Lung (tissue), 12 donors: Measurements from ENCODE around the gene PGRMC2. TPM values are rescaled to one million over a fixed set of nuclear protein-coding genes. Genes with fewer than 3 reads are reported as not detected.

Experiments used
- ATAC-seq: fragments of 200-7000 bp; cut with Tn5 transposase; one replicate; pipeline ENCODE4 v1.9.1; 2020; ENCODE audit warnings: moderate number of reproducible peaks; ENCODE audit not compliant: insufficient read depth, low FRiP score
- DNase-seq, 3 donors: peaks; one replicate each; pipeline ENCODE4 v3.0.0-alpha.2; 2013 to 2017
- H3K27ac ChIP-seq, 2 donors: one replicate each; pipeline ENCODE4 v1.5.1; 2013; ENCODE audit warnings: mild to moderate bottlenecking in 2 of 2, moderate library complexity in 2 of 2, control low read depth in 1 of 2, inconsistent platforms in 1 of 2, low read depth in 1 of 2, low read length in 1 of 2
- H3K27me3 ChIP-seq, 3 donors: one replicate each; pipeline ENCODE4 v1.5.1; 2013; ENCODE audit warnings: low read length in 2 of 3; ENCODE audit not compliant: control insufficient read depth in 3 of 3, insufficient read depth in 3 of 3
- H3K36me3 ChIP-seq, 4 donors: one replicate each; pipeline ENCODE4 v1.5.1; 2013; ENCODE audit warnings: low read length in 4 of 4, mild to moderate bottlenecking in 1 of 4, moderate library complexity in 1 of 4; ENCODE audit not compliant: control insufficient read depth in 4 of 4, insufficient read depth in 4 of 4
- H3K4me1 ChIP-seq, 5 donors: one replicate each; pipeline ENCODE4 v1.5.1; 2013; ENCODE audit warnings: low read length in 5 of 5, mild to moderate bottlenecking in 2 of 5, moderate library complexity in 1 of 5; ENCODE audit not compliant: control insufficient read depth in 5 of 5, insufficient read depth in 5 of 5
- H3K4me3 ChIP-seq: one replicate; pipeline ENCODE4 v1.5.1; 2013; ENCODE audit warnings: mild to moderate bottlenecking, control low read depth, moderate library complexity
- H3K9ac ChIP-seq, 2 donors: one replicate each; pipeline ENCODE4 v1.5.1; 2013; ENCODE audit warnings: low read length in 2 of 2, control low read depth in 1 of 2; ENCODE audit not compliant: insufficient read depth in 1 of 2
- H3K9me3 ChIP-seq, 4 donors: one replicate each; pipeline ENCODE4 v1.5.1; 2013; ENCODE audit warnings: low read length in 3 of 4, mild to moderate bottlenecking in 1 of 4, moderate library complexity in 1 of 4; ENCODE audit not compliant: control insufficient read depth in 4 of 4, insufficient read depth in 3 of 4
- WGBS, 2 donors: extraction: QIAGEN DNeasy Blood & Tissue Kit; methylation state at CpG; one replicate each; pipeline ENCODE4 v1.1.7; 2013; 5-methylcytosine and 5-hydroxymethylcytosine counted together
- polyA plus RNA-seq, 2 donors: library from polyadenylated mRNA; stranded (reverse); fragments of 200-250 nt; gene quantifications; one replicate each; pipeline ENCODE4 v1.2.1, GENCODE V29; 2013
- total RNA-seq, 2 donors: library from RNA; depleted of rRNA in 1 of 2; stranded (reverse); fragments of >200 nt in 1 of 2; gene quantifications; one replicate each; pipeline ENCODE4 v1.2.1, GENCODE V29; 2014 to 2021
- TF ChIP-seq, protein P1 (sequence below): IDR thresholded peaks from 2 replicates; pipeline ENCODE4 v1.5.1; 2012; ENCODE audit warnings: mild to moderate bottlenecking; ENCODE audit errors: control extremely low read depth, extremely low read depth
- donor health status: control.
- donor health status: control.
- donor health status: Bipolar disorder and iron deficiency.
- donor health status: healthy.
- donor health status: DM: yes; HTN: yes; CAD: no.

The PGRMC2 gene
- total and polyA plus RNA-seq, 4 donors: 25.8 to 71.6 (median 35.3) TPM

DNA sequence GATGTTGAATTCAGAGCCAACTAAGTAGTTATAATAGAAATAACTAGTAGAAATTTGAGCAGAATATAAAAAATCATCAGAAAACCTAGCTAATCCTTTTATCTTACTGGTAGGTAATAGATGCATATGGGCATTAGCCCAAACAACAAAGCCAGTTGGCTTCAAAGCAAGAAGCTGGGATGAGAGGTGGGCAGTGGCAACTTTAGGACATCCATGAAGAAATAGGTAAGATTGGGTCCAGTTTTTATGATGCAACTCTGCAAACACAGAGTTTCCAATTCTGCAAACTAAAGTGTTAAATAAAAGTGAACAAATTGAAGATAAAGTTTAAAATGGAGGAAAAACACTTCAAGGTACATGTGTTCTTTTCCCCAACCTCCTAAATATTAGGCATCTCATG lies 5.1 kb downstream of the PGRMC2 start:
- Histone ChIP-seq H3K9ac (no peak overlapping the region), H3K4me1 (peaks cover 0 to 17% (median 10%) of the 10 kb centered on the region in 5 donors), H3K36me3 (peaks cover 0 to 1% (median 0%) of the 10 kb centered on the region in 4 donors), H3K27me3 (no peaks in the 10 kb centered on the region), H3K27ac (no peak overlapping the region), H3K9me3 (no peaks in the 10 kb centered on the region), H3K4me3 (no peak overlapping the region)
- TF ChIP-seq, protein P1, sequence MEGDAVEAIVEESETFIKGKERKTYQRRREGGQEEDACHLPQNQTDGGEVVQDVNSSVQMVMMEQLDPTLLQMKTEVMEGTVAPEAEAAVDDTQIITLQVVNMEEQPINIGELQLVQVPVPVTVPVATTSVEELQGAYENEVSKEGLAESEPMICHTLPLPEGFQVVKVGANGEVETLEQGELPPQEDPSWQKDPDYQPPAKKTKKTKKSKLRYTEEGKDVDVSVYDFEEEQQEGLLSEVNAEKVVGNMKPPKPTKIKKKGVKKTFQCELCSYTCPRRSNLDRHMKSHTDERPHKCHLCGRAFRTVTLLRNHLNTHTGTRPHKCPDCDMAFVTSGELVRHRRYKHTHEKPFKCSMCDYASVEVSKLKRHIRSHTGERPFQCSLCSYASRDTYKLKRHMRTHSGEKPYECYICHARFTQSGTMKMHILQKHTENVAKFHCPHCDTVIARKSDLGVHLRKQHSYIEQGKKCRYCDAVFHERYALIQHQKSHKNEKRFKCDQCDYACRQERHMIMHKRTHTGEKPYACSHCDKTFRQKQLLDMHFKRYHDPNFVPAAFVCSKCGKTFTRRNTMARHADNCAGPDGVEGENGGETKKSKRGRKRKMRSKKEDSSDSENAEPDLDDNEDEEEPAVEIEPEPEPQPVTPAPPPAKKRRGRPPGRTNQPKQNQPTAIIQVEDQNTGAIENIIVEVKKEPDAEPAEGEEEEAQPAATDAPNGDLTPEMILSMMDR: no peak
- no peak for DNase-seq
- no peak for ATAC-seq

DNA sequence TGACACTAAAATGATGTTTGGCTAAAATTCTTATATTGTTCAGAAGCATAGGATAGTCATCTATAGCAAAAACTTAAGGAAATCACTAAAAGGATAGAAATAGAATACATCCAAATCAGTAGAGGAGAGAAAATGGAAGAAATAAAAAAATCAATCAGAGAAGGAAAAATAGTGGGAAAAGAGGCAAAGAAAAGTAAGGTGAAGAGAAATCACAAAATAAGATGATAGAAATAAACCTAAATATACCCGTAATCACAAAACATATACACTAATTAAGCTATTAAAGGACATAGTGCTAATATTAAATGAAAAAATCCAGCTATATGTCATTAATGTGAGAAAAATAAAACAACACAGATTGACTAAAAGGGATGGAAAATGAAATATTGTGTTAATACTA lies 6.3 kb downstream of the PGRMC2 start:
- Histone ChIP-seq H3K4me1 (peaks cover 0 to 17% (median 10%) of the 10 kb centered on the region in 5 donors), H3K4me3 (no peak overlapping the region), H3K27ac (no peak overlapping the region), H3K9me3 (no peaks in the 10 kb centered on the region), H3K36me3 (peaks cover 0 to 1% (median 0%) of the 10 kb centered on the region in 4 donors), H3K9ac (no peak overlapping the region), H3K27me3 (no peaks in the 10 kb centered on the region)
- ATAC-seq (no peak), DNase-seq (no peak)
- TF ChIP-seq, protein P1: no peak
- WGBS, 2 donors: 100% methylated on average over 1 of the region's 1 CpG

DNA sequence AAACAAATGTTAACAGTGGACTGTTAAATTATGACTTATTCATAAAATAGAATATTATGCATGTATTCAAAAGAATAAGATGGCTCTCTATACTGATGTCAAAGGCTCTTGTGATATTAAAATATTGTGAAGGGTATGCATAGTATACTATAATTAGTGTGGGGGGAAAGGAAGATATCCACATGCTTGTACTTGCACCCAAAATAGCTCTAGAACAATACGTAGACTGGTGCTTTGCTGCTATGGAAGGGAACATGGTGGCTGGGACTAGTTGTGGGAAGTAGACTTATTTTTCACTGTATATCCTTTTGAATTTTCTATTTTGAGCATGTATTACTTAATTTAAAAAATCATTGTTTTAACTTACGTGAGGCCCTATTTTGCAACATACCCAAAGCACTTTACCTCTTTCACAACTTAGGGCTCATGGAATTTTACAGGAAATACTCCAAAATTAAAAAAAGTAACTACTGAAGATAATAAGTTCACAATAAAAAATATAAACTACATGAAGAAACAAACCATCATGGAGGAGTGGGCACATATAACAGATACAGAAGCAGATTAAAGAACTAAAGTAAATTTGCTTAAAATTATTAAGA lies 7.9 kb downstream of the PGRMC2 start:
- WGBS, 2 donors: 61 to 74% methylated on average over 2 of the region's 2 CpGs
- H3K36me3 ChIP-seq: peaks cover 0 to 1% (median 0%) of the 10 kb centered on the region in 4 donors
- peaks cover 0 to 8% (median 0%) of the 10 kb centered on the region in 5 donors for H3K4me1 ChIP-seq
- DNase-seq (no peak), ATAC-seq (no peak)
- no peak overlapping the region for H3K4me3 ChIP-seq
- no peak overlapping the region for H3K9ac ChIP-seq
- no peaks in the 10 kb centered on the region for H3K9me3 ChIP-seq
- TF ChIP-seq, protein P1: no peak
- no peaks in the 10 kb centered on the region for H3K27me3 ChIP-seq
- H3K27ac ChIP-seq: no peak overlapping the region

DNA sequence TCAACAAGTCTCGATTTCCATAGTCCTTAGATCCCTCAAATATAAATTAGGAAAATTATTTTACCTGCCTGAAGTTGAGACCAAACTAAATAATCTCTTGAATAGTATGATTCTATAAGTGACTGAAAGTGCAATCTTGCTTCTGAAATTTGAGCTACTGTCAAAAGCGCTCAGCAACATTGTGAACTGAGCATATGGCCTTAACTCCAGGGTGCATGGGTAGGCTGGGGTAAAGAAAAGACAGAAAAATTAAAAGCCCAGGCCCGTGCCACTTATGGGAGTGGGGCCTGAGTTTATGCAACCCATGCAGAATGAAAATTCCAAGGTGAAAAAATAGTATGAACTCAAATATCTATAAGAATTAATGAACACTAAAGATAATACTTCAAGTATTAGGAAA lies 9.8 kb downstream of the PGRMC2 start:
- TF ChIP-seq, protein P1: no peak
- Histone ChIP-seq H3K4me1 (peaks cover 0 to 15% (median 0%) of the 10 kb centered on the region in 5 donors), H3K27ac (no peak overlapping the region), H3K9me3 (no peaks in the 10 kb centered on the region), H3K4me3 (no peak overlapping the region), H3K9ac (no peak overlapping the region), H3K27me3 (no peaks in the 10 kb centered on the region), H3K36me3 (peaks cover 0 to 7% (median under 1%) of the 10 kb centered on the region in 4 donors)
- no peak for ATAC-seq
- no peak for DNase-seq
- WGBS, 2 donors: 97 to 98% methylated on average over 3 of the region's 3 CpGs
